Thymus (tissue), 11 donors: ENCODE measurements around the gene BMP2. TPM values are rescaled to one million over a fixed set of nuclear protein-coding genes. Genes with fewer than 3 reads are reported as not detected.

Experiments
- DNase-seq, 9 donors: peaks; one replicate each; pipeline ENCODE4 v3.0.0-alpha.2; 2013; ENCODE audit warnings: low spot score in 9 of 9, low read depth in 6 of 9, missing footprints in 1 of 9
- H3K27ac ChIP-seq, 2 donors: one replicate each; pipeline ENCODE4 v1.5.1; 2013; ENCODE audit warnings: control low read depth in 1 of 2, low read depth in 1 of 2, low read length in 1 of 2, mild to moderate bottlenecking in 1 of 2, moderate library complexity in 1 of 2
- H3K27me3 ChIP-seq, 2 donors: one replicate each; pipeline ENCODE4 v1.5.1; 2013; ENCODE audit warnings: low read length in 1 of 2; ENCODE audit not compliant: control insufficient read depth in 2 of 2, insufficient read depth in 1 of 2
- H3K36me3 ChIP-seq, 2 donors: one replicate each; pipeline ENCODE4 v1.5.1; 2013; ENCODE audit warnings: low read length in 1 of 2, mild to moderate bottlenecking in 1 of 2, moderate library complexity in 1 of 2; ENCODE audit not compliant: control insufficient read depth in 2 of 2, insufficient read depth in 2 of 2
- H3K4me1 ChIP-seq, 2 donors: one replicate each; pipeline ENCODE4 v1.5.1; 2013; ENCODE audit warnings: low read length in 2 of 2; ENCODE audit not compliant: control insufficient read depth in 2 of 2, insufficient read depth in 2 of 2
- H3K4me3 ChIP-seq, 2 donors: one replicate each; pipeline ENCODE4 v1.5.1; 2013; ENCODE audit warnings: low read length in 2 of 2, control low read depth in 1 of 2, mild to moderate bottlenecking in 1 of 2
- H3K9me3 ChIP-seq, 2 donors: one replicate each; pipeline ENCODE4 v1.5.1; 2013; ENCODE audit warnings: low read length in 1 of 2, mild to moderate bottlenecking in 1 of 2; ENCODE audit not compliant: control insufficient read depth in 2 of 2, insufficient read depth in 1 of 2
- WGBS: extraction: QIAGEN DNeasy Blood & Tissue Kit; methylation state at CpG from one replicate; pipeline ENCODE4 v1.1.7; 2013; 5-methylcytosine and 5-hydroxymethylcytosine counted together
- polyA plus RNA-seq: library from polyadenylated mRNA; stranded (reverse); fragments of 200-250 nt; gene quantifications from one replicate; pipeline ENCODE4 v1.2.3, GENCODE V29; 2013
- total RNA-seq: library from RNA; stranded (reverse); fragments of 120-200 nt; gene quantifications from one replicate; pipeline ENCODE4 v1.2.4, GENCODE V29; 2013
- donor health status: healthy.

The BMP2 gene
- total and polyA plus RNA-seq, 2 donors, result 0.47 to 0.78 TPM

DNA sequence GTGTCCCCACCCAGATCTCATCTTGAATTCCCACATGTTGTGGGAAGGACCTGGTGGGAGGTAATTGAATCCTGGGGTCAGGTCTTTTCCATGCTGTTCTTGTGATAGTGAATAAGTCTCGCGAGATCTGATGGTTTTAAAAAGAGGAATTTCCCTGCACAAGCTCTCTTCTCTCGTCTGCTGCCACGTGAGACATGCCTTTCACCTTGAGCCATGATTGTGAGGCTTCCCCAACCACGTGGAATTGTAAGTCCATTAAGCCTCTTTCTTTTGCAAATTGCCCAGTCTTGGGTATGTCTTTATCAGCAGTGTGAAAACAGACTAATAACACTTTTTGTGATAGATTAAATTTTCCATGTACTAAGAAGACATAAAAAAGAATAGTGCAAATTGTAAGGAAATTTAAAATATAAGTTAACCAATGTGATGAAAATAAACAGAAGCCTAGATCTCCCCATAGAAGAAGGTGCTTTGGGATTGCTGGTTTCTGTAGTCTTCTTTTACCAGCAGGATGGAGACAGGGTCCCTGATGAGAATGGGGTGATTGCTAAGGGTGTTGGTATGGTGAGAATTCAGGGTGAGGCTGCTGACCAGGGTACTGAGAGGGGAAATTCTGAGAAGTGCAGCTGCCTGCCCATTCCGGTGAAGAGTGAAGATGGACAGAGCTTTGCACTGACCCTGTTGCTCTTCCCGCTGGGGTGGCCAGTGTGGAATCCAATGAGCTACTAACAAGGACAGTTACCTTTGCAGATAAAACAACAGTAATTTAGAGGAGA, 50.7 kb downstream of the BMP2 start:
- H3K4me3 ChIP-seq, result no peak overlapping the region
- DNase-seq, result no peak
- H3K36me3 ChIP-seq, result no peaks in the 10 kb centered on the region
- H3K27ac ChIP-seq, result no peak overlapping the region
- WGBS, result 72% methylated on average over 7 of the region's 7 CpGs
- H3K9me3 ChIP-seq, result no peaks in the 10 kb centered on the region
- H3K4me1 ChIP-seq, result no peaks in the 10 kb centered on the region
- no peaks in the 10 kb centered on the region for H3K27me3 ChIP-seq

- Histone ChIP-seq H3K9me3 (no peaks in the 10 kb centered on the region), H3K36me3 (no peaks in the 10 kb centered on the region), H3K4me1 (no peaks in the 10 kb centered on the region), H3K27me3 (no peaks in the 10 kb centered on the region), H3K4me3 (no peak overlapping the region), H3K27ac (no peak overlapping the region)
- DNase-seq, result no peak
- WGBS, result 72% methylated on average over 2 of the region's 2 CpGs
These were observed 52.1 kb downstream of the BMP2 start for GRCh38 chr20:6819599-6819998.

DNA sequence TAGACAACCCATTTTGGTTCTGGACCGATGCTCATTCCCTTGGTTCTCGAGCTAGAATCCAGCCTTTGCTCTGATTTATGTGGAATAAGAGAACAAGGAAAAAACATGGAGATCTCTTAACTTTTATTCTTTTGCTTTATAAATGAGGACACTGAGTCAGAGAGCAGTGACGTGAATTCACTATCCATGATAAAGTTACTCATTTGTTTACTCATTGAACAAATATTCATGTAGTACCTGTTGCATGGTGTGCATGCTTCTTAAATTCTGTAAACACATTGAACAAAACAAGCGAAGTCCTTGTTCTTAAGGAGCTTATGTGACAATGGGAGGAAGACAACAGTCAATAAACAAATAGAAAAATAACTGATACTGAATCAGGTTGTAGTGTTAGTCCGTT, 56.9 kb downstream of the BMP2 start:
- no peaks in the 10 kb centered on the region for H3K27me3 ChIP-seq
- WGBS, result 91% methylated on average over 5 of the region's 5 CpGs
- DNase-seq, result no peak
- H3K4me3 ChIP-seq, result no peak overlapping the region
- no peak overlapping the region for H3K27ac ChIP-seq
- H3K9me3 ChIP-seq, result no peaks in the 10 kb centered on the region
- no peaks in the 10 kb centered on the region for H3K36me3 ChIP-seq
- no peaks in the 10 kb centered on the region for H3K4me1 ChIP-seq

DNA sequence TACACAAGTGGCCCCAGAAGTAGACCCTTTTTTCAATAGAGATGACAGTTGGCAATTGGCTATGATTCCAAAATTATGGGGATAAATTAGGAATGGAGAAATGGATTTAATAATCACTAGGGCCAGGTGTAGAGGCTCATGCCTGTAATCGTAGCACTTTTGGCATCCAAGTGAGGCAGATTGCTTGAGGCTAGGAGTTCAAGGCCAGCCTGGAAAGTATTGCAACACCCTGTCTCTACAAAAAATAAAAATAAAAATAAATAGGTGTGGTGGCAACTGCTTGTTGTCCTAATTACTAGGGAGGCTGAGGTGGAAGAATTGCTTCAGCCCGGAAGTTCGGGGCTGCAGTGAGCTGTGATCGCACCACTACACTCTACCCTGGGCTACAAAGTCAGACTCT, 60.0 kb downstream of the BMP2 start:
- no peak overlapping the region for H3K4me3 ChIP-seq
- H3K27ac ChIP-seq, result no peak overlapping the region
- no peaks in the 10 kb centered on the region for H3K27me3 ChIP-seq
- H3K36me3 ChIP-seq, result no peaks in the 10 kb centered on the region
- DNase-seq, result no peak
- no peaks in the 10 kb centered on the region for H3K9me3 ChIP-seq
- H3K4me1 ChIP-seq, result no peaks in the 10 kb centered on the region
- WGBS, result 97% methylated on average over 4 of the region's 4 CpGs

DNA sequence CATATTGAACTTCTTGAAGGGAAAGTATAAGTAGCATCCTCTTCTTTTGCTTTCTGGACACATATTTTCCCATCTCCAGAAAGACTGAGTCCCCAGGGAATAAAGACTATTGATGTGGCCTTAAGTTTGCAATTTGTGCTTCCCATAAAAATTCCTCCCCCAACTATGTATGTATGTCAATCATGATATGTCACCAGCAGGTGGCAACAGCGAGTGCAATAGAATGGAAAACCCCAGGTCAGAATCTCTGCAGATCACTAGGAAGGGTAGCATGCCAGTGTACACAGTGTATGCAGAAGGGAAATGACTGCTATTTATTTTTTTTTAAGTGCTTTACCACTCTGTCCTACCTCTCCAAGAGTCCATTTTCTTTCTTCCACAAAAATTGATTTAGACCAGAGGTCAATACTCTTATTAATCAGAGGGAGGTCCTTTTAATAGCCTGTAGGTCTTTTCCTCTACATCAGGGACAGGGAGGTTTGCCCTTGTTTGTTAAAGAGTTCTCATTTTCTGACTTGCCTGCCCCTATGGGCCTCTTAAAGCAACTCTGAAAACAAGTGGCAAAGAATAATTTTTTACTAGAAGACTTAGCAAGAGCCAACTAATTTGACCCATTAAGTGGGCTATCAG, 61.4 kb downstream of the BMP2 start:
- Histone ChIP-seq H3K36me3 (no peaks in the 10 kb centered on the region), H3K9me3 (no peaks in the 10 kb centered on the region), H3K4me1 (no peaks in the 10 kb centered on the region), H3K4me3 (no peak overlapping the region), H3K27ac (no peak overlapping the region), H3K27me3 (no peaks in the 10 kb centered on the region)
- peak in 8 of 9 donors; percentile 5 to 45 (median 18) for DNase-seq
- WGBS, result 2% methylated on average over 1 of the region's 1 CpG

- Histone ChIP-seq H3K4me1 (no peaks in the 10 kb centered on the region), H3K9me3 (no peaks in the 10 kb centered on the region), H3K27ac (no peak overlapping the region), H3K27me3 (no peaks in the 10 kb centered on the region), H3K36me3 (no peaks in the 10 kb centered on the region), H3K4me3 (no peak overlapping the region)
- WGBS, result 96% methylated on average over 1 of the region's 1 CpG
- no peak for DNase-seq
These were observed 62.1 kb downstream of the BMP2 start for GRCh38 chr20:6829510-6830116.
